GM20431 (cell line): Measurements from ENCODE around the gene CHIA.

Source experiments
- in situ Hi-C: fragments of 300-500 bp; cut with MseI, MboI; formaldehyde crosslinking; loops from one replicate; pipeline ENCODE4 v1.15.0; 2020; ENCODE audit warnings: low sequenced_read_pairs; ENCODE audit not compliant: unreplicated experiment

Gene CHIA

GRCh38 chr1:111290630-111291029 is at the start of gene CHIA:
TSS of gene CHIA (plus strand) at chr1:111290851. CDS start at chr1:111310468, 19,617 bp downstream.
- in situ Hi-C loops = no loop called here

- in situ Hi-C loops = no loop called here
Observed at GRCh38 chr1:111241797-111242196, 48.9 kb upstream of the CHIA start.

- in situ Hi-C loops = no loop called here
Observed at GRCh38 chr1:111242805-111243523, 47.7 kb upstream of the CHIA start.

- in situ Hi-C loops = no loop called here
Observed at GRCh38 chr1:111247125-111247838, 43.4 kb upstream of the CHIA start.

- in situ Hi-C loops = no loop called here
Observed at GRCh38 chr1:111249960-111250359, 40.7 kb upstream of the CHIA start.

- in situ Hi-C loops = no loop called here
Observed at GRCh38 chr1:111251570-111251969, 39.1 kb upstream of the CHIA start.

GRCh38 chr1:111252786-111253185 is 37.9 kb upstream of the CHIA start:
- in situ Hi-C loops = no loop called here

- in situ Hi-C loops = no loop called here
Observed at GRCh38 chr1:111253876-111254275, 36.8 kb upstream of the CHIA start.

- in situ Hi-C loops = no loop called here
Observed at GRCh38 chr1:111256988-111257658, 33.5 kb upstream of the CHIA start.

- in situ Hi-C loops = no loop called here
Observed at GRCh38 chr1:111267801-111268508, 22.7 kb upstream of the CHIA start.

- in situ Hi-C loops = no loop called here
Observed at GRCh38 chr1:111269825-111270406, 20.7 kb upstream of the CHIA start.

- in situ Hi-C loops = no loop called here
Observed at GRCh38 chr1:111270771-111271463, 19.7 kb upstream of the CHIA start.

- in situ Hi-C loops = no loop called here
Observed at GRCh38 chr1:111271464-111271801, 19.2 kb upstream of the CHIA start.

GRCh38 chr1:111272081-111272480 is 18.6 kb upstream of the CHIA start:
- in situ Hi-C loops = no loop called here

- in situ Hi-C loops = no loop called here
Observed at GRCh38 chr1:111274653-111275052, 16.0 kb upstream of the CHIA start.

- in situ Hi-C loops = no loop called here
Observed at GRCh38 chr1:111275079-111275478, 15.6 kb upstream of the CHIA start.

GRCh38 chr1:111275780-111276433 is 14.7 kb upstream of the CHIA start:
- in situ Hi-C loops = no loop called here

- in situ Hi-C loops = no loop called here
Observed at GRCh38 chr1:111279144-111279543, 11.5 kb upstream of the CHIA start.

- in situ Hi-C loops = no loop called here
Observed at GRCh38 chr1:111280267-111280666, 10.4 kb upstream of the CHIA start.
